Cardiac fibroblast (primary cell): ENCODE measurements around the gene CNGB1.
A peak's percentile ranks its signal among the peaks of the same experiment; 100 is the strongest.
"Not testable (repeated sequence)": the region's sequence is repeated elsewhere in the genome, so short reads cannot be mapped to it uniquely, and the experiment has no call there.

ENCODE experiments used
- DNase-seq, 2 donors: peaks; one replicate each; pipeline versions ENCODE4 v3.0.0 to v3.0.0-alpha.2; 2010; ENCODE audit warnings: low read depth in 2 of 2
- H3K4me3 ChIP-seq, 2 donors: replicated peaks in 1 of 2; 1 replicate in 1 of 2; 2 replicates in 1 of 2; pipeline ENCODE4 v1.5.1; 2011; ENCODE audit warnings: low read depth in 2 of 2, low read length in 2 of 2, mild to moderate bottlenecking in 2 of 2, moderate library complexity in 1 of 2
- TF ChIP-seq, protein P1 (sequence below): IDR thresholded peaks from one replicate; pipeline ENCODE4 v1.5.1; 2011; ENCODE audit warnings: low read depth, mild to moderate bottlenecking, low read length, inconsistent platforms

Gene CNGB1

GRCh38 chr16:57845115-57845514 is 125.8 kb downstream of the CNGB1 start:
- TF ChIP-seq, protein P1, sequence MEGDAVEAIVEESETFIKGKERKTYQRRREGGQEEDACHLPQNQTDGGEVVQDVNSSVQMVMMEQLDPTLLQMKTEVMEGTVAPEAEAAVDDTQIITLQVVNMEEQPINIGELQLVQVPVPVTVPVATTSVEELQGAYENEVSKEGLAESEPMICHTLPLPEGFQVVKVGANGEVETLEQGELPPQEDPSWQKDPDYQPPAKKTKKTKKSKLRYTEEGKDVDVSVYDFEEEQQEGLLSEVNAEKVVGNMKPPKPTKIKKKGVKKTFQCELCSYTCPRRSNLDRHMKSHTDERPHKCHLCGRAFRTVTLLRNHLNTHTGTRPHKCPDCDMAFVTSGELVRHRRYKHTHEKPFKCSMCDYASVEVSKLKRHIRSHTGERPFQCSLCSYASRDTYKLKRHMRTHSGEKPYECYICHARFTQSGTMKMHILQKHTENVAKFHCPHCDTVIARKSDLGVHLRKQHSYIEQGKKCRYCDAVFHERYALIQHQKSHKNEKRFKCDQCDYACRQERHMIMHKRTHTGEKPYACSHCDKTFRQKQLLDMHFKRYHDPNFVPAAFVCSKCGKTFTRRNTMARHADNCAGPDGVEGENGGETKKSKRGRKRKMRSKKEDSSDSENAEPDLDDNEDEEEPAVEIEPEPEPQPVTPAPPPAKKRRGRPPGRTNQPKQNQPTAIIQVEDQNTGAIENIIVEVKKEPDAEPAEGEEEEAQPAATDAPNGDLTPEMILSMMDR: no peak
- H3K4me3 ChIP-seq: no peak overlapping the region
- DNase-seq: no peak

DNA sequence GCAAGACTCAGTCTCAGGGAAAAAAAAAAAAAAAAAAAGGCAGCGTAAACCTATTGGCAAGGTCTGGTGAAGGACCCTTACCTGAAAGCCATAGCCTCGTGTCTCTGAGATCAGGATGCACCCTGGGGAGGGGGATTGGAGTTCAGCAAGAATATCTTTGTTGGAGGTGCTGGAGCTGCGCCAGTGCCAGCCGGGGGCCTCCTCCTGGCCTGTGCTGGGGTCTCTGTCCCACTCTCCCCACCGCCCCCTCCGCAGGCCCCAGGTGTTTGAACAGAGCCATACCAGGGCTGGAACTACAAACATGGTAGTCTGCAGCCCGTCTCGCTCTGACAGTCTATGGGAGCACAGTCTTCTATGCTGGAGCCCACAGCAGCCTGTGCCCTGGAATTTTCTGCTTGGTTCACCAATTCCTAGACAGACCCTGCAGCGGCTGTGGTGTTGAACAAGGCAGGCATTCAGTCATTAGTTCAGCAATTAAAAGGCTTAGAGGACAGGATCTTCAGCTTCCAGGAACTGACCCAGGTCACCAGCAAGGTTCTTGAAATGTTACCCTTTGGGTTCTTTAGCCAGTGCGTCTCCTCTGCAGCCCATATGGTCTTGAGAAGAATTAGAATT is 126.4 kb downstream of the CNGB1 start:
- TF ChIP-seq, protein P1: no peak
- no peak overlapping the region for H3K4me3 ChIP-seq
- no peak for DNase-seq

DNA sequence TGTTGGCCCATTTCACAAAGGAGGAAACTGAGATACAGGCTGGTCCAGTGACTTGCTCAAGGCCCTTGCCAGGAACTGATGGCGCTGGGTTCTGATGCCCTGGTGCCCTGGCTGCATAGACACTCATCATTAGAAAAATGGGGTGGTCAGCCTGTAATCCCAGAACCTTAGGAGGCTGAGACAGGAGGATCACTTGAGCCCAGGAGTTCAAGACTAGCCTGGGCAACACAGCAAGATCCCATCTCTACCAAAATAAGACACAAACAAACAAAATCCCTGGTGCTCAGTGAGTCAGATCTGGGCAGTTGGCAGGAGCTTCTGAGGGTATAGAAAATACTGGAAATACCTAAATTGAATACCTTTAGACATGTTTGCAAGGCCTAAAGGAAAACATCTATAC is 127.5 kb downstream of the CNGB1 start:
- TF ChIP-seq, protein P1: no peak
- DNase-seq: no peak
- no peak overlapping the region for H3K4me3 ChIP-seq

- no peak for DNase-seq
- H3K4me3 ChIP-seq: no peak overlapping the region
- TF ChIP-seq, protein P1: no peak
Measured at GRCh38 chr16:57842601-57843000, 128.3 kb downstream of the CNGB1 start.

GRCh38 chr16:57840833-57841232 is 130.1 kb downstream of the CNGB1 start:
- H3K4me3 ChIP-seq: no peak overlapping the region
- DNase-seq: no peak
- TF ChIP-seq, protein P1: no peak

DNA sequence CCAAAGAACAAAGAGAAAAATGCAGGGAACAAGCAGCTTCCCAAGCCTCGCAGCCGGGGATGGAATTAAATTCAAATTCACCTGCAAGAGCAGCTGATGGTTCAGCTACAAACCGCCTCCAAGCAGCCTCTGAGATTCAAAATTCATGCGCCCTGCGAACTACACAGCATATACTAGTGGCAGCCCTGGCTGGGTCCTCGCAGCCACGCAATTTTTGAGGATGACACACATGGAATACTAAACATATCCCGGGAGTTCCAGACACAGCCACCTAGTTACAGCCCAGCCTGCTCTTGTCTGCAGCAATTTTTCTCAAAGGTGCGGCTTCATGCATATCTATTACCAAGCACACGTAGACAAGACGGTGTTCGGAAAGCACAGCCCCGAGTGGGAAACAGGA is 132.8 kb downstream of the CNGB1 start:
- TF ChIP-seq, protein P1: no peak
- DNase-seq: no peak
- no peak overlapping the region for H3K4me3 ChIP-seq

GRCh38 chr16:57837305-57838125 is 133.4 kb downstream of the CNGB1 start:
- H3K4me3 ChIP-seq: no peak overlapping the region
- TF ChIP-seq, protein P1: no peak
- no peak for DNase-seq

GRCh38 chr16:57835439-57835838 is 135.5 kb downstream of the CNGB1 start:
- not testable (repeated sequence) for H3K4me3 ChIP-seq
- DNase-seq: peak in 1 of 2 donors; percentile 87
